HCT116 (cell line): ENCODE data around the gene HMGXB4. TPM values are rescaled to one million over a fixed set of nuclear protein-coding genes. Genes with fewer than 3 reads are reported as not detected.

Source experiments
- ATAC-seq: fragments of 200-7000 bp; cut with Tn5 transposase; 2 replicates; pipeline ENCODE4 v1.9.1; 2020; ENCODE audit warnings: mild to moderate bottlenecking, moderate library complexity
- BruUV-seq: library from RNA; stranded (reverse); fragments of 400-500 nt; replicated peaks from 2 replicates; lab custom pipeline; 2021; lab: Mats Ljungman, UMichigan
- CTCF ChIA-PET: fragments of 300-600 bp; sonication (Branson Sonifier 250); formaldehyde crosslinking; loops from one replicate; lab custom pipeline; 2021; ENCODE audit warnings: antibody characterized with exemption; lab: Charles Lee
- POLR2A ChIA-PET: fragments of 300-600, 350-600 bp; sonication (Branson Sonifier 250); formaldehyde crosslinking; loops from one replicate; lab custom pipeline; 2021; ENCODE audit warnings: antibody characterized with exemption; lab: Charles Lee
- RAD21 ChIA-PET, 2 experiments: fragments of 300-600 bp; sonication (Branson Sonifier 250); formaldehyde crosslinking; loops; one replicate each; lab custom pipeline; 2023; ENCODE audit warnings: low total read pairs in 2 of 2; ENCODE audit not compliant: uncharacterized antibody in 2 of 2, unreplicated experiment in 2 of 2, low non-redundant PET in 1 of 2; lab: Charles Lee
- DNase-seq: peaks from one replicate; pipeline ENCODE4 v3.0.0-alpha.2; 2010; ENCODE audit warnings: low read depth, low spot score
- H2AFZ ChIP-seq: fragments of 200-600 bp; shearing (Covaris generic), sonication (generic); 2 replicates; pipeline ENCODE4 v1.6.1; 2017; ENCODE audit warnings: low read depth, mixed run types, mixed read lengths, antibody characterized with exemption, low read length; ENCODE audit not compliant: poor library complexity, severe bottlenecking
- H3K27ac ChIP-seq: 2 replicates; pipeline ENCODE4 v1.5.1; 2012; ENCODE audit warnings: low read depth, low read length
- H3K27me3 ChIP-seq: fragments of 200-600 bp; sonication (generic); 2 replicates; pipeline ENCODE4 v1.6.1; 2016; ENCODE audit warnings: mixed run types, low read length, mixed read lengths; ENCODE audit not compliant: insufficient read depth
- H3K36me3 ChIP-seq, 2 experiments: fragments of 200-500 bp in 1 of 2; fragments of 200-600 bp in 1 of 2; sonication (Bioruptor generic) in 1 of 2; sonication (generic) in 1 of 2; 2 replicates each; pipeline versions ENCODE4 v1.5.1 to v1.6.1; 2014 to 2016; ENCODE audit warnings: low read length in 2 of 2, inconsistent platforms in 1 of 2, mixed read lengths in 1 of 2, mixed run types in 1 of 2; ENCODE audit not compliant: insufficient read depth in 2 of 2, control insufficient read depth in 1 of 2
- H3K4me1 ChIP-seq, 2 experiments: fragments of 200-600 bp in 1 of 2; sonication (generic) in 1 of 2; 2 replicates each; pipeline versions ENCODE4 v1.5.1 to v1.6.1; 2012 to 2017; ENCODE audit warnings: low read length in 2 of 2, inconsistent platforms in 1 of 2, mild to moderate bottlenecking in 1 of 2, mixed read lengths in 1 of 2, mixed run types in 1 of 2, moderate library complexity in 1 of 2; ENCODE audit not compliant: insufficient read depth in 2 of 2, control insufficient read depth in 1 of 2
- H3K4me2 ChIP-seq: fragments of 200-600 bp; sonication (generic); 2 replicates; pipeline ENCODE4 v1.6.1; 2017; ENCODE audit warnings: mixed run types, low read length, mixed read lengths
- H3K4me3 ChIP-seq, 2 experiments: fragments of 200-600 bp in 1 of 2; sonication (generic) in 1 of 2; replicated peaks in 1 of 2; 2 replicates each; pipeline ENCODE4 v1.5.1; 2011 to 2016; ENCODE audit warnings: low read length in 2 of 2, control low read depth in 1 of 2, low read depth in 1 of 2, mild to moderate bottlenecking in 1 of 2, mixed read lengths in 1 of 2, mixed run types in 1 of 2
- H3K79me2 ChIP-seq: fragments of 200-600 bp; sonication (generic); 2 replicates; pipeline ENCODE4 v1.6.1; 2017; ENCODE audit warnings: mild to moderate bottlenecking, mixed run types, low read length, moderate library complexity, mixed read lengths; ENCODE audit not compliant: insufficient read depth
- H3K9ac ChIP-seq: fragments of 200-600 bp; sonication (generic); 2 replicates; pipeline ENCODE4 v1.6.1; 2016; ENCODE audit warnings: low read length, mixed read lengths
- H3K9me2 ChIP-seq: fragments of 200-600 bp; sonication (generic), shearing (Covaris generic); 2 replicates; pipeline ENCODE4 v1.6.1; 2017; ENCODE audit warnings: mixed run types, mild to moderate bottlenecking, moderate library complexity; ENCODE audit not compliant: insufficient read depth
- H3K9me3 ChIP-seq, 2 experiments: fragments of 200-500 bp in 1 of 2; fragments of 200-600 bp in 1 of 2; sonication (Bioruptor generic) in 1 of 2; sonication (generic) in 1 of 2; 2 replicates each; pipeline ENCODE4 v1.6.1; 2014 to 2017; ENCODE audit warnings: low read length in 2 of 2, mixed read lengths in 2 of 2, inconsistent platforms in 1 of 2, low read depth in 1 of 2, mild to moderate bottlenecking in 1 of 2, mixed run types in 1 of 2, moderate library complexity in 1 of 2; ENCODE audit not compliant: control insufficient read depth in 1 of 2, insufficient read depth in 1 of 2
- H4K20me1 ChIP-seq: fragments of 200-600 bp; sonication (generic), shearing (Covaris generic); 2 replicates; pipeline ENCODE4 v1.6.1; 2017; ENCODE audit warnings: mixed run types, mild to moderate bottlenecking, moderate library complexity; ENCODE audit not compliant: insufficient read depth
- ATF3 ChIP-seq: IDR thresholded peaks from 2 replicates; pipeline ENCODE4 v1.6.1; 2012
- CBX3 ChIP-seq: IDR thresholded peaks from 2 replicates; pipeline ENCODE4 v1.6.1; 2012; ENCODE audit warnings: low read depth
- CEBPB ChIP-seq: IDR thresholded peaks from 2 replicates; pipeline ENCODE4 v1.6.1; 2012; ENCODE audit warnings: low read depth
- ELF1 ChIP-seq: IDR thresholded peaks from 2 replicates; pipeline ENCODE4 v1.6.1; 2012; ENCODE audit warnings: low read depth, borderline replicate concordance
- EZH2 ChIP-seq: fragments of 200-600 bp; sonication (generic); IDR thresholded peaks from 2 replicates; pipeline ENCODE4 v1.6.1; 2017; ENCODE audit warnings: antibody characterized with exemption, mixed run types
- FOSL1 ChIP-seq: IDR thresholded peaks from 2 replicates; pipeline ENCODE4 v1.6.1; 2012; ENCODE audit warnings: low read depth
- POLR2A ChIP-seq: IDR thresholded peaks from 2 replicates; pipeline ENCODE4 v1.7.0; 2011; ENCODE audit warnings: borderline replicate concordance; ENCODE audit not compliant: insufficient read depth, insufficient read length; ENCODE audit errors: extremely low read depth
- RAD21 ChIP-seq: IDR thresholded peaks from 2 replicates; pipeline ENCODE4 v1.6.1; 2012; ENCODE audit warnings: low read depth, mild to moderate bottlenecking
- REST ChIP-seq: IDR thresholded peaks from 2 replicates; pipeline ENCODE4 v1.6.1; 2012; ENCODE audit warnings: low read depth
- SP1 ChIP-seq: IDR thresholded peaks from 2 replicates; pipeline ENCODE4 v1.6.1; 2012; ENCODE audit warnings: low read depth
- SRF ChIP-seq: IDR thresholded peaks from 2 replicates; pipeline ENCODE4 v1.6.1; 2012; ENCODE audit warnings: low read depth
- TCF7L2 ChIP-seq: IDR thresholded peaks from 2 replicates; pipeline ENCODE4 v1.7.0; 2011; ENCODE audit warnings: borderline replicate concordance, inconsistent platforms; ENCODE audit not compliant: insufficient read depth, insufficient read length; ENCODE audit errors: extremely low read depth
- YY1 ChIP-seq: IDR thresholded peaks from 2 replicates; pipeline ENCODE4 v1.6.1; 2011; ENCODE audit warnings: low read length, low read depth, moderate library complexity, mild to moderate bottlenecking; ENCODE audit not compliant: insufficient replicate concordance; ENCODE audit errors: extremely low read depth
- intact Hi-C: fragments of 100-400 bp; cut with micrococcal nuclease; formaldehyde crosslinking; loops from 2 replicates; pipeline ENCODE4 v1.10.0; 2022
- total RNA-seq: library from RNA; stranded (reverse); gene quantifications from one replicate; pipeline ENCODE4 v1.2.1, GENCODE V29; 2021; ENCODE audit not compliant: unreplicated experiment
- TF ChIP-seq, protein P1 (sequence below): IDR thresholded peaks from 2 replicates; pipeline ENCODE4 v1.6.1; 2011; ENCODE audit warnings: mild to moderate bottlenecking, low read length, moderate library complexity; ENCODE audit not compliant: insufficient replicate concordance; ENCODE audit errors: extremely low read depth

HMGXB4 gene
- total RNA-seq, 1 experiment from 2014 or later = 36.7 TPM

DNA sequence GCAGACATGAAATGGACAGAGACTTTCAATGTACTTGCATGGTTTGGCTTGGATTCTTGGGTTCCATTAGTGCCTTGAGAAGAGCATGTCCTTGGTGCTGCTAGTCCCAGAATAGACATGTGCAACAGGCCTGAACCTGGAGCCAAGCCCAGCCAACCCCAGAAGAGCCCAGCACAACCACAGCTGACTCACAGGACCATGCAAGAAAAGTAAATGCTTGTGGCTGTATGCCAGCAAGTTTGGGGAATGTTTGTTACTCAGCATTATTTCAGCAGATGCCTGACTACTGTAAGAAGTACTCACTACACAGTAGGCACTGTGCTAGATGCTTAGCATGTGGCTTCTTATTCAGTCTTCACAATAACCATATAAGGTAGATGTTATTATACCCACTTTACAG, 39.2 kb upstream of the HMGXB4 start:
- Histone ChIP-seq H3K79me2 (peaks cover 14% of the 10 kb centered on the region), H3K27ac (no peak overlapping the region), H4K20me1 (no peaks in the 10 kb centered on the region), H3K9me3 (no peaks in the 10 kb centered on the region), H3K27me3 (no peaks in the 10 kb centered on the region), H3K4me2 (no peak overlapping the region), H3K36me3 (peaks cover 0 to 8% of the 10 kb centered on the region in 2 experiments; a peak in 1 of 4 replicates), H3K4me1 (peaks cover 6 to 28% of the 10 kb centered on the region in 2 experiments; a peak in 3 of 4 replicates), H3K4me3 (no peak overlapping the region), H3K9ac (no peak overlapping the region), H3K9me2 (no peaks in the 10 kb centered on the region), H2AFZ (no peak overlapping the region)
- ChIA-PET POLR2A (no interaction called here), CTCF (no interaction called here), RAD21 (interaction anchor here in 1 of 2 experiments (0.6 kb wide), 1 partner anchor 102 kb away, joined by 3 read pairs; no protein-coding TSS in a partner anchor)
- BruUV-seq = no TSS peak
- no peak for DNase-seq
- intact Hi-C loops = no loop called here
- ATAC-seq = no peak
- TF ChIP-seq ATF3 (no peak), TCF7L2 (no peak), EZH2 (no peak), REST (no peak), ELF1 (no peak), SP1 (no peak), CBX3 (no peak), CEBPB (no peak), POLR2A (no peak), FOSL1 (no peak), YY1 (no peak), SRF (no peak), RAD21 (no peak)
- TF ChIP-seq, protein P1, sequence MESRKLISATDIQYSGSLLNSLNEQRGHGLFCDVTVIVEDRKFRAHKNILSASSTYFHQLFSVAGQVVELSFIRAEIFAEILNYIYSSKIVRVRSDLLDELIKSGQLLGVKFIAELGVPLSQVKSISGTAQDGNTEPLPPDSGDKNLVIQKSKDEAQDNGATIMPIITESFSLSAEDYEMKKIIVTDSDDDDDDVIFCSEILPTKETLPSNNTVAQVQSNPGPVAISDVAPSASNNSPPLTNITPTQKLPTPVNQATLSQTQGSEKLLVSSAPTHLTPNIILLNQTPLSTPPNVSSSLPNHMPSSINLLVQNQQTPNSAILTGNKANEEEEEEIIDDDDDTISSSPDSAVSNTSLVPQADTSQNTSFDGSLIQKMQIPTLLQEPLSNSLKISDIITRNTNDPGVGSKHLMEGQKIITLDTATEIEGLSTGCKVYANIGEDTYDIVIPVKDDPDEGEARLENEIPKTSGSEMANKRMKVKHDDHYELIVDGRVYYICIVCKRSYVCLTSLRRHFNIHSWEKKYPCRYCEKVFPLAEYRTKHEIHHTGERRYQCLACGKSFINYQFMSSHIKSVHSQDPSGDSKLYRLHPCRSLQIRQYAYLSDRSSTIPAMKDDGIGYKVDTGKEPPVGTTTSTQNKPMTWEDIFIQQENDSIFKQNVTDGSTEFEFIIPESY = no peak
